K562 (cell line): ENCODE data around the gene RXRA. TPM values are rescaled to one million over a fixed set of nuclear protein-coding genes. Genes with fewer than 3 reads are reported as not detected.

ENCODE experiments used
- ATAC-seq: fragments of 200-7000 bp; cut with Tn5 transposase; 3 replicates; pipeline ENCODE4 v1.9.1; 2020; ENCODE audit warnings: moderate library complexity
- BruUV-seq: library from RNA; stranded (reverse); fragments of 400-500 nt; replicated peaks from 2 replicates; lab custom pipeline; 2021; lab: Mats Ljungman, UMichigan
- CTCF ChIA-PET: fragments of 300-600 bp; formaldehyde crosslinking; extraction: SDS; loops from one replicate; lab custom pipeline; 2021; ENCODE audit warnings: low intra/inter-chr PET ratio; lab: Yijun Ruan, JAX
- POLR2A ChIA-PET: fragments of 300-600, 350-650 bp; sonication (Branson Sonifier 250); formaldehyde crosslinking; extraction: SDS; loops from one replicate; lab custom pipeline; 2021; ENCODE audit warnings: antibody characterized with exemption, inconsistent platforms; lab: Yijun Ruan, JAX
- DNase-seq, 4 experiments: peaks; one replicate each; pipeline versions ENCODE4 v3.0.0 to v3.0.0-alpha.2; 2011 to 2018; ENCODE audit warnings: low spot score in 3 of 4, mixed read lengths in 3 of 4; ENCODE audit errors: extremely low read depth in 1 of 4
- FAIRE-seq: peaks from 2 replicates; lab custom pipeline; 2011; peaks lifted over from hg19 to GRCh38; lab: Jason Lieb, UNC
- H2AFZ ChIP-seq: 2 replicates; pipeline ENCODE4 v1.6.0; 2011; ENCODE audit warnings: low read depth, low read length, control low read depth, inconsistent platforms
- H3K27ac ChIP-seq: fragments of 200-600 bp; 3 replicates; pipeline ENCODE4 v1.8.0; 2011; ENCODE audit warnings: low read depth, mild to moderate bottlenecking, control low read depth, inconsistent platforms, low read length, moderate library complexity, mixed read lengths; ENCODE audit errors: extremely low read depth
- H3K27me3 ChIP-seq, 2 experiments: fragments of 300-600 bp in 1 of 2; 2 replicates in 1 of 2; 3 replicates in 1 of 2; pipeline versions ENCODE4 v1.6.0 to v1.8.0; 2011; ENCODE audit warnings: inconsistent platforms in 2 of 2, low read length in 2 of 2, mild to moderate bottlenecking in 1 of 2, mixed read lengths in 1 of 2, moderate library complexity in 1 of 2; ENCODE audit not compliant: control insufficient read depth in 2 of 2, insufficient read depth in 2 of 2
- H3K36me3 ChIP-seq: fragments of 300-600 bp; 3 replicates; pipeline ENCODE4 v1.8.0; 2011; ENCODE audit warnings: mild to moderate bottlenecking, low read length, inconsistent platforms; ENCODE audit not compliant: control insufficient read depth, insufficient read depth
- H3K4me1 ChIP-seq, 2 experiments: fragments of 200-600 bp in 1 of 2; replicated peaks in 1 of 2; 2 replicates in 1 of 2; 3 replicates in 1 of 2; pipeline versions ENCODE4 v1.5.1 to v1.8.0; 2011; ENCODE audit warnings: inconsistent platforms in 2 of 2, low read length in 2 of 2, mild to moderate bottlenecking in 1 of 2, mixed read lengths in 1 of 2, moderate library complexity in 1 of 2; ENCODE audit not compliant: control insufficient read depth in 2 of 2, insufficient read depth in 2 of 2
- H3K4me2 ChIP-seq: 2 replicates; pipeline ENCODE4 v1.6.1; 2011; ENCODE audit warnings: low read length, control low read depth, inconsistent platforms, mixed read lengths; ENCODE audit not compliant: insufficient read depth
- H3K4me3 ChIP-seq: fragments of 200-600 bp; sonication (generic), shearing (Covaris generic); 2 replicates; pipeline ENCODE4 v1.5.1; 2016; ENCODE audit warnings: control low read depth, inconsistent platforms
- H3K79me2 ChIP-seq: fragments of 200-600 bp; 3 replicates; pipeline ENCODE4 v1.8.0; 2011; ENCODE audit warnings: low read length, inconsistent platforms; ENCODE audit not compliant: control insufficient read depth, insufficient read depth
- H3K9ac ChIP-seq, 2 experiments: 2 replicates each; pipeline versions ENCODE4 v1.6.0 to v1.6.1; 2011; ENCODE audit warnings: low read depth in 2 of 2, low read length in 2 of 2, control low read depth in 1 of 2, inconsistent platforms in 1 of 2, mild to moderate bottlenecking in 1 of 2, mixed read lengths in 1 of 2; ENCODE audit not compliant: insufficient read depth in 1 of 2
- H3K9me1 ChIP-seq: one replicate; pipeline ENCODE4 v1.6.0; 2011; ENCODE audit warnings: inconsistent platforms, mild to moderate bottlenecking, low read length, moderate library complexity; ENCODE audit not compliant: control insufficient read depth, insufficient read depth
- H3K9me3 ChIP-seq: replicated peaks from 2 replicates; pipeline ENCODE4 v1.5.1; 2011; ENCODE audit warnings: low read depth, low read length, inconsistent platforms; ENCODE audit not compliant: control insufficient read depth, insufficient read depth
- H4K20me1 ChIP-seq: replicated peaks from 2 replicates; pipeline ENCODE4 v1.6.1; 2011; ENCODE audit warnings: low read length, inconsistent platforms, mixed read lengths; ENCODE audit not compliant: control insufficient read depth, insufficient read depth
- KLF10 ChIP-seq: fragments of 250-450 bp; sonication (Bioruptor Pico); IDR thresholded peaks from 2 replicates; pipeline ENCODE4 v1.6.1; 2021; ENCODE audit warnings: matching md5 sums
- MTA3 ChIP-seq: fragments of 450-650 bp; formaldehyde crosslinking; IDR thresholded peaks from 2 replicates; pipeline ENCODE4 v1.6.1; 2017; ENCODE audit warnings: mild to moderate bottlenecking, borderline replicate concordance
- MYBL2 ChIP-seq, 2 experiments: fragments of 450-650 bp in 1 of 2; sonication (generic) in 1 of 2; formaldehyde crosslinking in 1 of 2; IDR thresholded peaks; 2 replicates each; pipeline versions ENCODE4 v1.6.1 to v1.8.1; 2017 to 2022; ENCODE audit warnings: borderline replicate concordance in 1 of 2, inconsistent platforms in 1 of 2, low read depth in 1 of 2, mild to moderate bottlenecking in 1 of 2, missing genetic modification reagents in 1 of 2, moderate library complexity in 1 of 2
- NFIX ChIP-seq: fragments of 250-450 bp; sonication (Bioruptor Pico); IDR thresholded peaks from 2 replicates; pipeline ENCODE4 v1.4.0; 2020; ENCODE audit warnings: low read depth, mild to moderate bottlenecking, moderate library complexity
- NFXL1 ChIP-seq: fragments of 450-650 bp; formaldehyde crosslinking; IDR thresholded peaks from 2 replicates; pipeline ENCODE4 v1.4.0; 2021; ENCODE audit warnings: mild to moderate bottlenecking
- NONO ChIP-seq, 2 experiments: fragments of 200-400 bp in 1 of 2; fragments of 450-650 bp in 1 of 2; formaldehyde crosslinking in 1 of 2; IDR thresholded peaks; 2 replicates each; pipeline ENCODE4 v1.6.1; 2017; ENCODE audit warnings: low read depth in 2 of 2, mild to moderate bottlenecking in 2 of 2, moderate library complexity in 2 of 2, low read length in 1 of 2
- XRCC3 ChIP-seq: fragments of 450-650 bp; IDR thresholded peaks from 2 replicates; pipeline ENCODE4 v1.6.1; 2017; ENCODE audit warnings: mild to moderate bottlenecking, moderate library complexity
- ZBTB11 ChIP-seq, 3 experiments: fragments of 200-800 bp in 1 of 3; fragments of 250-450 bp in 1 of 3; fragments of 450-650 bp in 1 of 3; sonication (Bioruptor Pico) in 1 of 3; sonication (Bioruptor generic) in 1 of 3; formaldehyde crosslinking in 1 of 3; IDR thresholded peaks; 2 replicates each; pipeline versions ENCODE4 v1.6.1 to v1.8.0; 2016 to 2022; ENCODE audit warnings: mild to moderate bottlenecking in 2 of 3, missing genetic modification characterization in 2 of 3, missing compliant biosample characterization in 1 of 3, moderate library complexity in 1 of 3
- ZBTB43 ChIP-seq: sonication (generic); formaldehyde crosslinking; IDR thresholded peaks from 2 replicates; pipeline ENCODE4 v1.8.0; 2023; ENCODE audit warnings: mild to moderate bottlenecking, missing genetic modification reagents
- WGBS: fragments of 100-300 bp; shearing (Covaris generic); methylation state at CpG from one replicate; pipeline ENCODE4 v1.1.6; 2016; ENCODE audit warnings: low coverage, mixed read lengths; ENCODE audit not compliant: insufficient coverage; ENCODE audit errors: missing lambda C conversion rate; 5-methylcytosine and 5-hydroxymethylcytosine counted together
- in situ Hi-C: fragments of 300-500 bp; cut with MboI; formaldehyde crosslinking; loops from 4 replicates; pipeline ENCODE4 v1.15.0; 2018; ENCODE audit warnings: inconsistent platforms, mixed read lengths
- intact Hi-C: fragments of 100-400 bp; cut with micrococcal nuclease; formaldehyde crosslinking; loops from 2 replicates; pipeline ENCODE4 v1.14.2; 2022
- polyA plus RNA-seq, 8 experiments: library from polyadenylated mRNA; depleted of rRNA in 4 of 8; stranded (reverse) in 5 of 8; unstranded in 3 of 8; fragments of >200 nt; fragmentation: Nextera tagmentation in 2 of 8; fragmentation: Illumina TruSeq in 1 of 8; extraction: Ambion mirVana in 2 of 8; extraction: Trizol in 1 of 8; gene quantifications; 2 replicates each; pipeline versions ENCODE4 v1.2.1 to v1.2.3, GENCODE V29; 2011 to 2014; ENCODE audit warnings: inconsistent platforms in 1 of 8, missing spikeins in 1 of 8
- total RNA-seq, 7 experiments: library from RNA; depleted of rRNA in 6 of 7; stranded (reverse); fragments of >200 nt in 6 of 7; fragmentation: Illumina TruSeq in 2 of 7; extraction: Trizol in 2 of 7; gene quantifications; 2 replicates each; pipeline versions ENCODE4 v1.2.1 to v1.2.3, GENCODE V29; 2011 to 2021; ENCODE audit warnings: low replicate concordance in 1 of 7
- TF ChIP-seq, protein P1 (sequence below): IDR thresholded peaks from 3 replicates; pipeline ENCODE4 v1.6.1; 2011; ENCODE audit warnings: borderline replicate concordance, mild to moderate bottlenecking, moderate library complexity; ENCODE audit not compliant: insufficient read length; ENCODE audit errors: extremely low read depth

Gene RXRA
- total and polyA plus RNA-seq, 9 of the 15 experiments (the other 6 are each of a cell fraction or from before 2014, with no cell fraction given): 0.35 to 23.6 (median 4.6) TPM

DNA sequence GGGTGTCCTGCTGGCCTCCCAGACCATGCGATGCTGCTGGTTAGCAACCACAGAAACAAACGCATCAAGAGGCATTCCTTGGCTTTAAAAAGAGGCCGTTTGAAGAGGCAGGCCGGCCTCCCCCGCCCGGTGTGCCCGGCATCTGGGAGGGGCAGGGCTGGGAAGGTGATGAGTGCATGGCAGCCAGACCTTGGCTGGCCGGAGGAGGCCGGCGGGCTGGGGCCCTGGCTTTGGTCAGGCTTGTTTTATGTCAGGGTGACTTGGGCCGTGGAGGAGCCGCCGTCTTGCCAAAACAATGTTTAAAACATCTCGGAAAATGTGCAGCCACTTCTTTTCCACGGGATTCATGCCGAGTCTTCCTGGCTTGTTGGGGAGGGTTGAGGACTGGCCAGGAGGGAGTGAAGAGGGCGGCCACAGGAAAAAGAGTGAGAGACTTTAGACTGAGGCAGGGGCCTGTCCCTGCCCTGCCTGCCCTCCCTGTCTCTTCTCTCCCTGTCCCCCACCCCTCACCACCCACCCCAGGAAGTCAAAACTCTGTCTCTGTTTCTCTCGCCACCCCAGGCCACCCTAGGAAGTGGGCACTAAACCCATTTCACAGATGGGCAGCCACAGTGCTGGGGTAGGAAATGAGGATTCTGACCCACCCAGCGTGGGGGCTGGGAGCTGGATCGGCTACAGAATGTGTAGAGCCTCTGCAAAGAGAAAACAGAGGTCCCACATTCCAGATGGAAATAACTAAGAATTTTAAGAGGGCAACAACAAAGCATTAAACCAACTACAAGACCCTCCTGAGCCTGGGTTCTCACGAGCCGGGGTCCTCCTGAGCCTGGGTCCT, 143.0 kb downstream of the RXRA start:
- Histone ChIP-seq H3K27me3 (peaks cover 0 to 12% of the 10 kb centered on the region in 2 experiments; a peak in 2 of 5 replicates), H3K36me3 (no peaks in the 10 kb centered on the region), H3K9me3 (no peaks in the 10 kb centered on the region), H3K4me1 (peaks cover 0 to 3% of the 10 kb centered on the region in 2 experiments; a peak in 1 of 5 replicates), H3K4me2 (no peak overlapping the region)
- CTCF ChIA-PET: no interaction called here
- no peak for DNase-seq
- ATAC-seq: no peak
- intact Hi-C loops: no loop called here
- BruUV-seq: no TSS peak
- no peak for FAIRE-seq
- TF ChIP-seq MTA3: no peak
- no peak for TF ChIP-seq ZBTB11 (CRISPR knock-in tag; IDR thresholded peaks at IDR 0.05)
- no peak for TF ChIP-seq NFIX
- no peak for TF ChIP-seq NFXL1 (CRISPR knock-in tag)
- TF ChIP-seq NONO (IDR thresholded peaks at IDR 0.05; ENCODE audit: low read depth in 2 of 2, low read length in 1 of 2): no peak
- no peak for TF ChIP-seq ZBTB43 (CRISPR knock-in tag)
- no peak for TF ChIP-seq KLF10 (CRISPR knock-in tag)
- no peak for TF ChIP-seq MYBL2 (IDR thresholded peaks at IDR 0.05; ENCODE audit: low read depth)
- TF ChIP-seq MYBL2 (CRISPR knock-in tag; IDR thresholded peaks at IDR 0.05; ENCODE audit: borderline replicate concordance): no peak
- no peak for TF ChIP-seq XRCC3
- TF ChIP-seq, protein P1, sequence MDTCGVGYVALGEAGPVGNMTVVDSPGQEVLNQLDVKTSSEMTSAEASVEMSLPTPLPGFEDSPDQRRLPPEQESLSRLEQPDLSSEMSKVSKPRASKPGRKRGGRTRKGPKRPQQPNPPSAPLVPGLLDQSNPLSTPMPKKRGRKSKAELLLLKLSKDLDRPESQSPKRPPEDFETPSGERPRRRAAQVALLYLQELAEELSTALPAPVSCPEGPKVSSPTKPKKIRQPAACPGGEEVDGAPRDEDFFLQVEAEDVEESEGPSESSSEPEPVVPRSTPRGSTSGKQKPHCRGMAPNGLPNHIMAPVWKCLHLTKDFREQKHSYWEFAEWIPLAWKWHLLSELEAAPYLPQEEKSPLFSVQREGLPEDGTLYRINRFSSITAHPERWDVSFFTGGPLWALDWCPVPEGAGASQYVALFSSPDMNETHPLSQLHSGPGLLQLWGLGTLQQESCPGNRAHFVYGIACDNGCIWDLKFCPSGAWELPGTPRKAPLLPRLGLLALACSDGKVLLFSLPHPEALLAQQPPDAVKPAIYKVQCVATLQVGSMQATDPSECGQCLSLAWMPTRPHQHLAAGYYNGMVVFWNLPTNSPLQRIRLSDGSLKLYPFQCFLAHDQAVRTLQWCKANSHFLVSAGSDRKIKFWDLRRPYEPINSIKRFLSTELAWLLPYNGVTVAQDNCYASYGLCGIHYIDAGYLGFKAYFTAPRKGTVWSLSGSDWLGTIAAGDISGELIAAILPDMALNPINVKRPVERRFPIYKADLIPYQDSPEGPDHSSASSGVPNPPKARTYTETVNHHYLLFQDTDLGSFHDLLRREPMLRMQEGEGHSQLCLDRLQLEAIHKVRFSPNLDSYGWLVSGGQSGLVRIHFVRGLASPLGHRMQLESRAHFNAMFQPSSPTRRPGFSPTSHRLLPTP: no peak
- TF ChIP-seq, all 486 proteins: peak for 0
- Histone ChIP-seq H3K27ac (no peak overlapping the region), H3K79me2 (no peaks in the 10 kb centered on the region), H2AFZ (no peak overlapping the region), H3K9ac (no peak overlapping the region), H3K4me3 (no peak overlapping the region), H4K20me1 (no peaks in the 10 kb centered on the region), H3K9me1 (no peaks in the 10 kb centered on the region)
- in situ Hi-C loops: no loop called here
- WGBS: 1% methylated on average over 19 of the region's 22 CpGs
- POLR2A ChIA-PET: no interaction called here
